NCI-H82 treated with DMSO at 0.1 percent for 48 hours (cell line): Measurements from ENCODE around the gene BRME1.
A peak's percentile ranks its signal among the peaks of the same experiment; 100 is the strongest.

Source experiments
- DNase-seq: peaks from one replicate; lab custom pipeline; 2025; ENCODE audit not compliant: unreplicated experiment; lab: John Stamatoyannopoulos, UW

The BRME1 gene

GRCh38 chr19:13905634-13906520, at the start of gene BRME1, which contains the start of gene CC2D1A:
Gene BRME1 (minus strand): TSS chr19:13906117. CDS start chr19:13904892, 1,225 bp downstream.
Gene CC2D1A (plus strand): TSS chr19:13906201. CDS start chr19:13906442, 241 bp downstream.
- peak; percentile 87 for DNase-seq

DNA sequence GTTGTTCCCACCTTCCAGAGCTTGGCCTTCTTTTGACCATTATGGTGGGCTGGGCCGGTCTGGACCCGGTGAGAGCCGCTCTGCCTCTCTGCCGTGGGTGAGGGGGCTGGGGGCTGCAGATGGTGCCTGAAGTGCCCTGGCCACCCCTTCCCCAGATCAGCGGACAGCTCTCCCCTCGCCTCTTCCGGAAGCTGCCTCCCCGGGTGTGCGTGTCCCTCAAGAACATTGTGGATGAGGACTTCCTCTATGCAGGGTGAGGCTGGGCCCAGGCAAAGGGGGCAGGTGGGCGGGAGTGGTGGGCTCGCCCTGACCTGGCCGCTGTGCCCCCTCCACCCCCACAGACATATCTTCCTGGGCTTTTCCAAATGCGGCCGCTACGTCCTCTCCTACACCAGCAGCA, 48.3 kb upstream of the BRME1 start:
- no peak for DNase-seq

GRCh38 chr19:13952931-13953531, 47.1 kb upstream of the BRME1 start:
- DNase-seq: no peak

GRCh38 chr19:13952154-13952930, 46.4 kb upstream of the BRME1 start, which contains the start of gene DCAF15:
Gene DCAF15 (plus strand): TSS chr19:13952509. CDS start chr19:13952513, 4 bp downstream.
- DNase-seq: peak; percentile 100

DNA sequence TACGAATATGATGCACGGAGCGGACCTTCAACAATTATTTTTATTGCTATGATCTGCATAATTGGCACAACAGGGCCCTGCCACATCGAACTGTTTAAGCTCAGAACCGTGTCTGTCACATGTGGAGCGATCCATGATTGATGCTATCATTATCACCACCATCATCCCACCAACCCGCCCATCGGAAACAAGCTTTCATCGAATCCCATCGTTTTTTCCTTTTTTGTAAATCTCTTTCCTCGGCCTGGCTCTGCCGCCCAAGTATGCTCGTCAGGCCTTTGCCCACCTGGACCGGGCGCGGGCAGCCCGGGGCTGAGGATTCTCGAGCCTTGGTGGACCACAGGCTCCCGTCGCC, 45.9 kb upstream of the BRME1 start:
- no peak for DNase-seq

GRCh38 chr19:13951043-13951442, 45.1 kb upstream of the BRME1 start:
- no peak for DNase-seq

GRCh38 chr19:13946414-13946813, 40.5 kb upstream of the BRME1 start:
- DNase-seq: no peak

GRCh38 chr19:13942023-13942684, 36.2 kb upstream of the BRME1 start:
- no peak for DNase-seq

DNA sequence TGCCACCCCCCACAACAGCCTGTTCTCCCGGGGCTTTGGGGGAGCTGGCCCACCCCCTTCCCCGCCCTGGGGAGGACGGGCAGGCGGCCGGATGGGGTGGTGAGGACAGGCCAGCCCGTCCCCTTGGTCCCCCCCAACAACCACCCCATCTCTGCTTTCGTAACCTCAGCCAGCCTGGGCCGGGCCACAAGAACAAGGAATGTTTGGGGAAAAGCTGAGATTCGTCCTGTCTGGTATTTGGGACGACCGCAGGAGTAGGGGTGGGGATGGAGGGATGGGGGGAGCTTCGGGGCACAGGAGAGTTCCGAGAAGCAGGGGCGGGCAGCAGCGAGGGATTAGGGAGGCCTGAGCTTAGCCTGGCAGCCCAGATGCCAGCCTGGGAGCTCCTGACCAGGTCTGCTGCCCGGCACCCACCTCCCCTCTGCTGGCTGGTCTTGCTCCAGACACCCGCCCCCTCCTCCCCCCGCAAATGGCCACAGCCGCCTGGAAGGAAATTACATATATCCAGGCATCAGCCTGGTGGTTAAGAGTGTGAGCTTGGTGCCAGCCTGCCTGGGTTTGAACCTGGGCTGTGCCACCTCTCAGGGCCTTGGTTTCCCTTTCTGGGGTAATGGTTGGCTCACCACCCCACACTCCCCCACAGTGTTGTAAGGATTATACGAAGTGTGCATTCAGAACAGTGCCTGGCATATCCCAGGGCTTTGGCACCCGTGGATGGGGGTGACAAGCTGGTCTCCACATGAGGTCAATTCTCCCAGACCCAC, 32.6 kb upstream of the BRME1 start, which contains the start of gene PODNL1:
PODNL1 (minus strand) TSS at position 117 of the 764 bp plus-strand sequence. CDS start 236 bp downstream, outside the sequence.
- no peak for DNase-seq

GRCh38 chr19:13937479-13938300, 31.8 kb upstream of the BRME1 start:
- DNase-seq: no peak

DNA sequence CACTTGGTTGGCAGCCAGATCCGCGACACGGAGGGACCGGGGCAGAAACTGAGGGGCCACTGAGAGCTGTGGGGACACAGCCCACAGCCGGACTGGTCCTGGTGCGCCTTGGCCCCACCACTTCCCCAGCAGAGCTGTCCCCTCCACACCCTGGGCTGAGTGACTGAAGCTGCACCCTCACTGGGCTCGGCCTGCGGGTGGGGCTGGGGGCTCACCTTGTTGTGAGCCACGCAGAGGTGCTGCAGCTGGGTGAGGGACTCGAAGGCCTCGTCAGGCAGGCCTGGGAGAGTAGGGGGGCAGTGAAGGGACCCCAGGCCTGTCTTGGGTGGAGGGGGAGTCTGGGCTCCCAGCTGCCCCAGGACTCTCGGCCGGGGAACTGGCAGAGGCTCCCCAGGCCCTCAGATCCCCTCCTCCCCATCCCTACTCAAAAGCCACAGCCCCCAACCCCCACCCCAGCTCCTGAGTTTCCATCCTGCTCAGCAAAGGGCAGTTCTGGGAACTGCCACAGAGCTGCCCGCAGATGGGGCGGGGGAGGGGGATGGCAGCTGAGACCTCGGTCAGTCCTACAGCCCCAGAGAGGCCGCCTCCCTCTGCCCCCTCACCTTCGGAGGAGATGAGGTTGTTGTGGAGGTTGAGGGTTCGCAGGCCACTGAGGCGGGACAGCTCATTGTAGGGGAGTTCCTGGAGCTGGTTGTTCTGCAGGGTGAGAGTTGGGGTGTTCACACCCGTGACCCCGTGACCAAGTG, 30.0 kb upstream of the BRME1 start:
- DNase-seq: no peak

- DNase-seq: no peak
Measured at GRCh38 chr19:13934785-13935109, 28.8 kb upstream of the BRME1 start.

GRCh38 chr19:13932911-13933393, 27.0 kb upstream of the BRME1 start:
- DNase-seq: no peak

- DNase-seq: no peak
Measured at GRCh38 chr19:13932149-13932637, 26.3 kb upstream of the BRME1 start.

DNA sequence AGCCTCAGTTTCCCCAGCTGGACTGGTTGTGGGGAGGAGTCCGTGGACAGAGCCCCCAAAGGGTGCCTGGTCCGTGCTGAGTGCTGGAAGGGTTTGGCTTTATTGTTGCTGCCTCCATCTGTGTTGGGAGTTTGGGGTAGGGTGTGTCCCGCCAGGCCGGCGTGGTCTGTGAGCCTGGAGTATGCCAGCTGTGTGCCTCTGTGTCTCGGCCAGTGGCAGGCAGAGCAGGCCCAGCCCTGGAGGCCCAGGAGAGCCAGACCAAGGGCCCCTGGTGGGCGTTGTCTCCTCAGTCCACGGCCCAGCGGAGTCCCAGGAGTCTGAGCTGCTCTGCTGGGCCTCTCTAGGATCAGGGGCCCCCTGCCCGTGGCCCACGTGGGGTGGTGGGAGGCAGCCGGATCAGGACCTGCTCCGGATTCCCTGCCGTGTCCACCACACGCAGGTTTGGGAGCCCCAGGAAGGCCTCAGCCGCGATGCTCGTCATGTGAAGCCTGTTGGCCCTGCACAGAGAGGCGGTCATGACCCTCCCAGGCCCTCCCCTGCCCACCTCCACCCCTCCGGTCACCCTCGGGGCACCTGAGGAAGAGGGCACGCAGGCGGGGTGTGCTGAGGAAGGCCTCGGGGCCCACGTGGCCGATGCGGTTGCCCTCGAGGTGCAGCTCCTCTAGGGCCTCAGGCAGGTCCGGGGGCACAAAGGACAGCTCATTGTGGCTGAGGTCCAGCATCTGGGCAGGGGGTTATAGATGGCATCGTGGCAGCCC, 25.7 kb upstream of the BRME1 start:
- DNase-seq: no peak

- DNase-seq: no peak
Measured at GRCh38 chr19:13930402-13930801, 24.5 kb upstream of the BRME1 start.

DNA sequence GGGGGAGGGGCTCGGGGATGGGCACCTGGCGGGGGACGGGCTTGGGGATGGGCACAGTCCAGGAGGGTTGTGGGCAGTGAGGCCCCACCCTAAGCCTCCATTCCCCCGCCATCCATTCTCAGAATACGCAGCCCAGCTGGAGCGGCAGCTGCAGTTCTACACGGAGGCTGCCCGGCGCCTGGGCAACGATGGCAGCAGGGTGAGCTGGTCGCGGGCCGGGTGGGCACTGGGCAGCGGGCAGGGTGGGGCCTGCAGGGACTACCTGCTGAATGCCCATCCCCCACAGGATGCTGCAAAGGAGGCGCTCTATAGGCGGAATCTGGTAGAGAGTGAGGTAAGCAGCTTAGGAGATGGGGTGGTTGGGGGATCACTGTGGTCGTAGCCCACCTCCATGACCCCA, 24.0 kb upstream of the BRME1 start:
- no peak for DNase-seq

GRCh38 chr19:13929340-13929739, 23.4 kb upstream of the BRME1 start:
- no peak for DNase-seq
